GM21447 (cell line): ENCODE results near the gene RPGRIP1L.

Experiments used
- ATAC-seq: cut with Tn5 transposase; IDR thresholded peaks from one replicate; pipeline ENCODE4 v1.9.1; 2021; ENCODE audit not compliant: unreplicated experiment

RPGRIP1L gene

DNA sequence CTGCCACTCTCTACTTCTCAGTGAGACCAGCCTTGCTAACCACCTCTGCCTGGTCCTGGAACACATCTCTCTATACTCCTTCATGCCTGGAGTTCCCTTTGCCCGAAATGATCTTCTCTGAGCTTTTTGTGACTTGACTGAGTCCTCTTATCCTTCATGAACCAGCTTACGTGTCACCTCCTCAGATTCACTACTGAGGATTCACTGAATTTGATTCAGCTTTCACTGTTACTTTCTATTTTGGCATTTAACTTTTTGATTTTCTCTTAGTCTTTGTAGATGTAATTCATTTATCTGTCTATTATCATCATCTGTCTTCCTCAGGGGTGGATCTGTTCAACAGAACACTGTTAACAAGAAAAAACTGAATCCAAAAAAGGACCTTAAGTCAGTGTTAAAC lies 95.6 kb downstream of the RPGRIP1L start:
- no peak for ATAC-seq

DNA sequence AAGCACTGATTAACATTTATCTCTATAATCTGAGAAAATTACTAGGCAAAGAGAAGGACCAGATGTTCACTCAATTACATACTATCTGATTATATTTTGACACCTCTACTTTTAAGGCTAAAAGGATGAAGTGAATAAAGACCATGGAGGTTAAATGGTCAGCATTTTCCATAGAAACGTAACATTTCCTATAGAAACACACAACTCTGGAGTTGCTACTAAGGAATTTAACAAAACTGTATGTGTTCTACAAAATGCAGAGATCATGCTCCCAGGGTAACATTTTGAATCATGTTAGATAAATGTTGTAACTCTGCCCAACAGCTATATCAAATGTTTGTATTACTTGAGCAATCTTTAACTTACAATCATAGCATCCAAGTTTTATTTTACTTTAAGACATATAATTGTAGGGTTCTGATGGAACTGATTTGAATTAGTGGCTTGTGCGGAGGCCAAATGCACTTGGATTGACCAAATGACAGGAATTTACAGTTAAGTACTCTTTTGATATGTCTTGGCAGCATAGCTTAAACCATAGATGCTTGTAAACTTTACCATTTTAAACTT lies 97.7 kb downstream of the RPGRIP1L start:
- ATAC-seq: no peak

DNA sequence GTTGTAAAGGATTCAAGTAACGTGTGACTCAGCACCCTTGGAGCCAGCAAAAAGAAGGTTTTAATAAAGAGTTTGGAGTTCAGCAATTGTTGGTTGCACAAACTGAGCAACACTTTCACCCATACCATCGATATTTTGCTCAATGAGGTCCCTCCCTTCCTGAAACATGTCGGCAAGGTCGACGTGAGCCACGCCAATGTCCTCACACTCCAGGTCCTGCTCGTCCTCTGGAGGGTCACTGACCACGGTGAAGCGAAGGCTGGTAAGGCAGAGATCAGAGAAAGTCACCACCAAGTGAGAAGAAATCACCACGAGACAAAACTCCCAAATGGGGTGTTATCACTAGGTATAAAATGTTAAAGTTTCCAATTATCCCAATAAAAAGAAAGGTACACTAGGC lies 98.3 kb downstream of the RPGRIP1L start:
- ATAC-seq: no peak

DNA sequence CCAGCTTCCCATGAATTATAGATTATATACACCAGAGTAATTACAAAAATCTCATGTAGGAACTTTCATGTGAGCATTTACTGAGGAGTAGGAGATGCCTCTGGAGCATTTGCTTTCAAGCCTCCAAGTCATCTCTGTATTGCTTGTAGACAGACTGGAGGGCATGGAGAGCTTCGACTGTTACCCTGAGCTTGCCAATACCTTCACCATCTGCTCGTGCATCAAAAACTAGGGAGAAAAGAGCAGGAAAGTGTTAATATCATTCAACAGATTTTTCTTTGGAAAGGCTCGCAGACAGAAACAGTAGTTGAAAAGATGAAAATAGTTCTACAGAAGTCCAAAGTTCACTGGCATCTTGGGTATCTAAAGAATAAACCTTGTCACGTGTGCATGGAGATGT lies 101.7 kb downstream of the RPGRIP1L start:
- ATAC-seq: no peak

DNA sequence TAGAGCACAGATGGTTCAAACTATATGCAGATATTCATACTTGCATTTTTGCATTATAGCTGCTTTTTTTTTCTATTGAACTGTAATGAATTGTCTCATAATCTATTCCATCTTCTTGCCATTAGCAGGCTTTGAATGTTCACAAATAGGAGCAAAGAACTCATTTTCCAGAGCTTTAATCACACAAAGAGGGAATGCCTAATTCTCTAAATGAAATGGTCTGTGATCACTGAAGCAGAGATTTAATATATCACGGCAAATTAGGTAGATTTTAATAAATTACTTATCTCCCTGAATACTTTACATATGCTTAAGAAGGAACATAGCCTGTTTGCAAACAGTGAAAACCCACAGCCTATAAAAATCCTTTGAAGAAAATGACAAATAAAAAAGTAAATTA lies 103.0 kb downstream of the RPGRIP1L start:
- no peak for ATAC-seq

DNA sequence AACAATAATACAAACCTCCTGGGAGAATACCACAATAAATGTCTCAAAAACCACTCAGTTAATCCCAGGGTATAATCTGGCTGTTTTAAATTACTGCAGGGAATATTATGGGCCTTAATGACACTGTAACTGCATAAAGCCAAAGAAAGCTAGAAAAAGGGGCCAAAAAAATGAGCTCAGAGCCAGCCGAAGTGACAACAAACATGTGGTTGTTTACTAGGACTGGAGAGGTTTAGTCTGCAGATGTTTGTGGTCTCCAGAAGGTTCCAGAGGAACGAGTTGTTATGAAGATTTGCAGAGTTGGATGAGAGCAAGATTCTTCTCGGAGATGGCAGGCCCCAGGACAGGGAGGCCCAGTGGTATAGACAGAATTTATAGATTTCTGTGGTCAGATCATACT lies 103.5 kb downstream of the RPGRIP1L start:
- ATAC-seq: no peak

DNA sequence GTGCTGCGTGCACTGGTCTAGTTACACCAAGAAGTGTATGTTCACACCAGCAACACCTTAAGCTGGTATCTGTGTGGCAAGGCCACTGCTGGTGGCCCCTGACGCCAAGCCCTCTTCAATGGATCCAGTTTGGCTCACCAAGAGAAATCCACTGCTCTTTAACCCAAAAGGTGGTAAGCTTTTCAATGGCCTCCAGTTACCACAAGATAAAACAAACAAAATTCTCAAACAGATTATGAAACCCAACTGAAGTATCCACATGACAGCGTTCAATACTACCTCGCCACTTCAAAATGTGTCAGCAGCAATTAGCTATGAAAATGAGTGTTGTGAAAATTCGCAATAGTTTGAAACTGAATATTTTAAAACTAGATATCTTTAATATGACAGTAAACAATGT lies 104.1 kb downstream of the RPGRIP1L start:
- ATAC-seq: no peak

DNA sequence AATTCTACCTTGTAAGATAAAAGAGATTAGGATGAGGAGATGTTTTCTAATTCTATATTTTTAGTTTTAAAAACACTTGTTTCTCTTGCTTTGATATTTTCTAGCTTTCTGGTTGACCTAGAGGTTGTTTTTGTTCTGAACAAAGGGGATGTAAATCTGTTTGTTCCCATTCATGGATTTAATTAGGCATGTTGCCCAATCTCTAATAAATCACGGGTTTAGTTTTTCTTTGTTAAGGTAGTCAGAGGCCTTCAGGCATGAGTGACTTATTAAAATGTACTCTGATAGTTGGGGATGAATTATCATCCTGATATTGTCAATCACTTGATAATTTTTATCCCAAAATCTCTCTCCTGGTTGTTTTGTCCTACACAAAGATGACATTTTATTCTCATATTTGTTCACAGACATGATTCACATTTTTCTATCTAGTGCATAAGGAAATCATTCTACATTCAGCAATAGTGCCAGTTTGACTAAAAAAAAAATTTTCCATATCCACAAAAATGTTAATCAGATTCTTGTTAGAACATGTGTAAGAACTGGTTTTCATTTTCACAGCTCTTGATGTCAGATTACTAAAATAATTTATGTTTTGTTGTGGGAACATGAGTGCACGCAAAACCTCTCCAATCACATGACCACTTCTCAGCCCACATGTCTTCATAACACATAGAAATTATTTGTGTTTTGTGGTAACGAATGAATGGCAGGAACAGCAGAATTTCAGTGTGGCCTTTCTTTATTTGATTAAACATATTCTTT lies 105.0 kb downstream of the RPGRIP1L start:
- no peak for ATAC-seq

DNA sequence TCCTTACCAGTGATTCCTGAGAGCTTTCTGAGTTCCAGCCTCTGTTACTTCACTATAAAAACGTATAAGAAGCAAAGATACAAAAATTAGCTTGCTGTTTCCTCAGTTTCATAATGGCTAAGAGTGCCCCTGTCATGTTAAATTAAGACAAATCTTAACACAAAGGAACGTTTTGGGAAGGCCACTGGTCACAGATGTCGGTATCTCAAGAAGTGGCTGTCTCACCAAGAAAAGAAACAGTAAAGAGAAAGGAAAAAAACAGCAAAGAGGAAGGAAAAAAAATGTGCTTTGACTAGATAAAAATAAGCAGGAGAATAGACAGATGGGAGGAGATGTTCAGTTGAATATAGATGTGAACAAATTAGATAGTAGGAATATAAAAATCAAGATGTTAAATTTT lies 105.9 kb downstream of the RPGRIP1L start:
- ATAC-seq: no peak

DNA sequence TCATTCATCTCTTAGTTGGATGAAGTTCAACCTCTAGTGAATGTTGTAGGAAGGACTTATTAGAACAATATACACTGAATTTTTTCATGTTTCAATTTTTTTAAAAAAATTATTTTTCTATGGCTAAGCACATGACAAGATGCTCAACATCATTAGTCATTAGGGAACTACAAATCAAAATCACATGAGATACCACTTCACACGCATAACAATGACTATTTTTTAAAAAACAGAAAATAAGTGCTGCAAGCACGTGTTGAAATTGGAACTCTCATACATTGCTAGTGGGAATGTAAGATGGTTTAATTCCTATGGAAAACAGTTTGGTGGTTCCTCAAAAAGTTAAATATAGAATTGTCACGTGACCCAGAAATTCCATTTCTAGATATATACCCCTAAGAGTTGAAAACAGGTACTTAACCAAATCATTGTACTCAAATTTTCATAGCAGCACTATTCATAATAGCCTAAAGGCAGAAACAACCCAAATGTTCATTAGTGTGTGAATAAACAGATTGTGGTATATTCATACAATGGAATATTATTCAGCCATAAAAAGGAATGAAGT lies 115.5 kb downstream of the RPGRIP1L start:
- no peak for ATAC-seq

DNA sequence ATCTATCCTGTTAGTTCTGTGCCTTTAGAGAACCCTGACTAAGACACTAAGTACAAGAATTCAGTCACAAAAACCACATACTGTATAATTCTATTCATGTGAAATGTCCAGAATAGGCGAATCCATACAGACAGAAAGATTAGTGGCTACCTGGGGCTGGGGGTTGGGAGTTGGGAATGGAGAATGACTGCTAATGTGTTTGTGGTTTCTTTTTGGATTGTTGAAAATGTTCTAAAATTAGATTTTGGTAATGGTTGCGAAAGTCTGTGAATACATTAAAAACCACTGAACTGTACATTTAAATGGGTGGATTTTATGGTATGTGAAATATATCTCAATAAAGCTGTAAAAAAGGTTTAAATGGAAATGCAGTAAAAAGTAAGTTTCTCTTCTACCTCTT lies 120.3 kb downstream of the RPGRIP1L start:
- ATAC-seq: no peak

DNA sequence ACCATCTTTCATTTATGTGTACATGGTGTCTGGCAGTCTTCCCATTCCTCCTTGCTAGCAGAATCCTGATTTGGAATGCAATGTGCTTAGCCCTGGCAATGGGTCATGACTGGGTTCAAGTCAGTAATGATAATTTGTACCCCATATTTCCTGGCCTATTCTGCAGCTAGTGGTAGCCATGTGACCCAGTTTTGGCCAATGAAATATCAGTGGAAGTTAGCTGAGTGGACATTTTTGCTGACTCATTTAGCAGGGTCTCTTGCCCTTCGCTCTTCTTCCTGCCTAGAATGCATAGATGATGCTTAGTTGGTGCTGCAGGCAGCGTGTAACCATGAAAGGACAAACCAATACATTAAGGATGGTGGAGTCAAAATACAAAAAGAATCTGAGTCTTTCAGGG lies 121.9 kb downstream of the RPGRIP1L start:
- no peak for ATAC-seq

DNA sequence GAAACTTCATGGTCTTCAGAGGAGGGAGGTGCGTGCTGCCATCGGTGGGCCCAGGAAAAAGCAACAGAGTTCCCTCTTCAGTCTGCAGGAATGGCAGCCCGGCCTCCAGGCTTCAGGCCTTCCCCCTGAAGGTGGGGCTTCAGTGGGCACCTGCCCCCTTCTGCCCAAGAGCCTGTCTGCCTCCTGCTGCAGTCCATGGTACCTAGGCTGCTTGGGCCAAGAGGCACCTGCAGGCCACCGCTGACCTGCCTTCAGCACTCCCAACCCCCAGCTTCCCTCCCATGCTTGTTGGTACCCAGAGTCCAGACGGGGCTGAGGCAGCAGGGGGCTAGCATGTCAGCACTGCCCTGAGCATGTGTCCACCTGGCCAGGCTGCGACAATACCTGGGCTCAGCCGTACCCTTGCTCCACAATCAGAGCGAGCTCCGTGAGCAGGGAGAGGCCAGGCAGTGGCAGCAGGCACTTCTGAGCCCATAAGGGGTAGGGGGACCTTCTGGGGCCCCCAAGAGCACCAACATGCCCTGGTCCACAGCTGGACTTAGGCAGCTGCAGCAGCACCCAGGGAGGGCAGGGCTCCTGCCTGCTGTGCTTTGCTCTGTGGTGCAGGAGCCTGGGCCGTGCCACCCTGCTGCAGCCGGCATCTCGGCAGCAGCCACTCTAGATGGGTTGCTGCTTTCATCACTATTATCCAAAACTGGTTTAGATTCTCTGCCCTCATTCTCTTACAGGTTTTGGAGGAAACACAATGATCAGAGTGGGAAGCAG lies 123.4 kb downstream of the RPGRIP1L start:
- ATAC-seq: no peak

DNA sequence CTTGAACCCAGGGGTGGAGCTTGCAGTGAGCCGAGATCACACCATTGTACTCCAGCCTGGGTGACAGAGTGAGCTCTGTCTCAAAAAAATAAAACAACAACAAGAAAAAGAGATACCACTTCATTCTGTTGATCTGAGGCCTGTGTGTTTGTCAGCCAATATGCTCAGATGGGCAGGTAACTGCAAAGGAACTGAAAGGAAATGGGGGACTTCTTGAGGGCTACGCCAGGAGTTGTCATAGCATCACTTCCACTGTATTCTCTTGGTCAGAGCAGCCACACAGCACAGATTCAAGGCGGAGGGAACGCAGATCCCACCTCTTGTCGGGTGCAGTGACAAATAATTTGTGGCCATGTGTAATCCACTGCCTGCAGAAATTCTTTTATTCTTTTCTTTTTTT lies 126.8 kb downstream of the RPGRIP1L start:
- ATAC-seq: no peak

DNA sequence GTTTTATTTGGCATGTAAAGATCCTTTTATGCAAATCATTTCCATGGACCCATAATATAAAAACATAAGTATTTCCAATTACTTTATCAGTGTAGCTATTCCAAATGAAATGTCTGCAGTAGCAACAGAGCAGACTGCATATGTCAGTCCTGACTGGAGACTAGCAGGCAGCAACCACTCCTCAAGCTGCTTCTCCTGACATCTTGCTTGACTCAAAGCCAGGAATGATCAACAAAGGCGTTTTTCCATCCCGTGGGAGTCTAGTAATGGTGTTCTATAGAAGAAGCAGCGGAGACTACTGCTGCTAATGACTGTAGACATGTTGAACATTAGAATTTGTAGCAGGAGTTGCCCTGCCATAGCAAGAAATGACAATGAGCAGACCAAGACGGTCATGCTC lies 127.4 kb downstream of the RPGRIP1L start:
- no peak for ATAC-seq

DNA sequence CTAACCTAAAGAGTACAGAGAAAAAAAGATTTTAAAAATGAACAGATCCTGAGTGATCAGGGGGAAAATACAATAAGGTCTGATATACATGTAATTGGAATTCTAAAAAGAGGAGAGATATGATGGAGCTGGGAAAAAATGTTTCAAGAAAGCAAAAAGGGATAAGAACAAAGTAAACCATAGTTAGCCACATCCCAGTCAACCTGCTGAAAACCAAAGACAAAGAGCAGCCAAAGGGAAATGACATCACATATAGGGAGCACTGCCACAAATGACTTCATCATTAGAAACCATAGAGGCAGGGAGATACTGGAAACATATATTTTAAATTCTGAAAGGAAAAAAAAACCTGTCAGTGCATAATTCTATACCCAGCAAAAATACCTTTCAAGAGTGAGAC lies 131.9 kb downstream of the RPGRIP1L start:
- ATAC-seq: no peak

DNA sequence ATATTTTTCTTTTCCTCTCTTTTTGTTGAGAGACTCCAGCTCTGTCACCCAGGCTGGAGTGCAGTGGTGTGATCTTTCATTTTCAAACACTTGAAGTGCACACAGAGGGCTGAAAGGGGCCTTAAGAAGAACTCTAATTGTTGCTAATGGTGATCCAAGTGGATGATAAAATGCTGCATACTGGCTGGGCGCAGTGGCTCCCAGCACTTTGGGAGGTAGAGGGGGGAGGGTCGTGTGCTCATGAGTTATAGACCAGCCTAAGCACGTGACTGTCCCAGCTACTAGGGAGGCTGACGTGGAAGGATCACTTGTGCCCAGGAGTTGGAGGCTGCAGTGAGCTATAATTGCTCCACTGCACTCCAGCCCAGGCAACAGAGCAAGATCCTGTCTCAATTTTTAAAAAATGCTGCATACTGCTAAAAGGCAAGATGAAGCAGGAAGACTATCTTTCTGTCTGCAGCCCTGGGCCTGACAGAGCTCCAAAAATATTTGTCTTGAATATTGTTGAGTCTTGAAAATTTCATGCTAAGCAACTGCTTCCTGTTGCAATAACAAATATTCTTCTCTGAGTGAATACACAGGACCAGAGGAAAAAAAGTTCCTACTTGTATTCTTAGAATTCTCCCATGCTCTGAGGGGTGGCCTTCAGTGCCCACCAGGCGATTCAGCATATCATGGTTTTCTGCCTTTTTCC lies 137.0 kb downstream of the RPGRIP1L start:
- no peak for ATAC-seq

DNA sequence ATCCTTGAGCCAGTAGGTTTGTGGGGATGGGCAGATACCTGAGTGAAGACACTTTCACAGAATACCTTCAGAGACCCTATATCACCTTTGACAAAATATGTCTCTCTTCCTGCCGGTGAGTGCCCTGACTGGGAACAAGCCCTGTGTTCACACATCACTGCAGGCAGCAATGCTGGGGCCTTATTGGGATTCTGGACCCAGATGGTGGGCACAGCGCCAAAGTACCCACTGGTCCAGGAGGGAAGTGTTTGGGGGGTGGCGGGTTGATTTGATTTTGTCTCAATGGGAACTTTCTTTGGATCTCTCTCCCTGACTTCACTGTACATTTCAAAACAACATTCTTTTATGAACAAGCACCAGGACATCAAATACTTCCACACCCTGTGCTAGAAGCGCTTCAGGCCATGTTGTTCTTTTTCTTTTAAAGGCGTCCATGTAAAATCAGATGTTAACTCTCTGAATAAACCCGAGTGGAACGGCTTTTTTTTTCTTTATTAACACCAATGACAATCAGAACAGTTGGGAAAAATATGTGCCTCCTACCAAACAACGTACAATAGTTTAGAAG lies 138.3 kb downstream of the RPGRIP1L start:
- no peak for ATAC-seq

DNA sequence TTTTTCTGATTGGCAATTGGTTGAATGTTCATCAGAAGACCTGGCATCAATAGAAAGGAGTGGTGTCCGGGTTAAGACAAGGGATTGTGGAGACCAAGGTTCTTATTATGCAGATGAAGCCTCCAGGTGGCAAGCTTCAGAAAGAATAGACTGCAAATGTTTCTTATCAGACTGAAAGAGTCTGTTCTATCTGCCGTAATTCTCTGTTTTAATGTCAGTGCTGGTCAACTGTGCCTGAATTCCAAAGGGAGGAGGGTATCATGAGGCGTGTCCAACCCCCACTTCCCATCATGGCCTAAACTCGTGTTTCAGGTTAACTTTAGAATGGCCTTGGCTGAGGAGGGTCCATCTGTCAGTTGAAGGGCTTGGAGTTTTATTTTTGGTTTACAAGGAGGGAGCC lies 140.2 kb downstream of the RPGRIP1L start:
- ATAC-seq: no peak

DNA sequence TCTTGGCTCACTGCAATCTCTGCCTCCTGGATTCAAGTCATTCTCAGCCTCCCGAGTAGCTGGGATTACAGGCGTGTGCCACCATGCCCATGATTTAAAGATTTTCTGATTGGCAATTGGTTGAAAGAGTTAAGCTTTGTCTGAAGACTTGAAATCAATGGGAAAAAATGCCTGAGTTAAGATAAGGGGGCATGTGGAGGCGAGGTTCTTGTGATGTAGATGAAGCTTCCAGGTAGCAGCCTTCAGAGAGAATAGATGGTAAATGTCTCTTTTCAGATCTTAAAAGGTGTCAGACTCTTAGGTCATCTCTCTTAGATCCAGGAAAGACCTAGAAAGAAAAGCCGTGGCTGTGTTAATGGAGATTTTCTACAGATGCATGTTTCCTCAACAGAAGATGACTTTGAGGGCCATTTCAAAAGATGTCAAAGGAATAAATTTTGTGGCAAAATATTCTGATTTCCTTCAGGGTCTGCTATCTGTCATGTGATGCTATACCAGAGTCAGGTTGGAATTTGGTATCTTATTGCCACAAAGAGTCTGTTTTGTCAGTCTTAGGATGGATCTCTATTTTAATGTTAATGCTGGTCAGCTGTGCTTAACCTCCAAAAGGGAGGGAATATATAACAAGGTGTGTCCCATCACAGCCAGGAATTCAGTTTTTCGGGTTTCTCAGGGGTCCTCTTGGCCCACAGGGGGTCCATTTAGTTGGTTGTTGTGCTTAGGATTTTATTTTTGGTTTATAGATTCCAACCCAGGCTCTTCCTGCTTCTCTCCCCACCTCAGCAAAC lies 142.4 kb downstream of the RPGRIP1L start:
- no peak for ATAC-seq
